Occipital lobe (tissue), 2 donors: ENCODE data around the gene SMYD3. TPM values are rescaled to one million over a fixed set of nuclear protein-coding genes. Genes with fewer than 3 reads are reported as not detected.
A peak's percentile ranks its signal among the peaks of the same experiment; 100 is the strongest.

Experiments
- DNase-seq: peaks from one replicate; lab custom pipeline; 2025; lab: John Stamatoyannopoulos, UW
- total RNA-seq: library from RNA; depleted of rRNA; stranded (reverse); fragments of >200 nt; gene quantifications from one replicate; pipeline ENCODE4 v1.2.3, GENCODE V29; 2014

Gene SMYD3
- total RNA-seq, 1 donor from 2014 or later = 25.3 TPM

DNA sequence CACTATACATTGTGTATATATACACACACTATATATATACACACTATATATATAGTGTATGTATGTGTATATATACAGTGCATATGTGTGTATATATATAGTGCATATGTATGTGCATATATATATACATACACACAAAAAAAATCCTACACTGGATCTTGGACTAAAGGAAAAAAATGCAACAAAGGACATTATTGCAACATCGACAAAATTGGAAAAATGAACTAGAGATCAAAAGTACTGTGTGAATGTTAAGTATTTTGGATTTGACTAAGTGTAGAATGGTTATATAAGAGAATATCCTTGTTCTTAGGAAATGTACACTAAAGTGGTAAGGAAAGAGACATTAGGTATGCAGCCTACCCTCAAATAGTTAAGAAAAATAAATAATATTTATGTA lies 36.5 kb downstream of the SMYD3 start:
- DNase-seq = no peak

GRCh38 chr1:246462986-246463385 lies 44.1 kb downstream of the SMYD3 start:
- DNase-seq = no peak

GRCh38 chr1:246460406-246460805 lies 46.7 kb downstream of the SMYD3 start:
- DNase-seq = no peak

DNA sequence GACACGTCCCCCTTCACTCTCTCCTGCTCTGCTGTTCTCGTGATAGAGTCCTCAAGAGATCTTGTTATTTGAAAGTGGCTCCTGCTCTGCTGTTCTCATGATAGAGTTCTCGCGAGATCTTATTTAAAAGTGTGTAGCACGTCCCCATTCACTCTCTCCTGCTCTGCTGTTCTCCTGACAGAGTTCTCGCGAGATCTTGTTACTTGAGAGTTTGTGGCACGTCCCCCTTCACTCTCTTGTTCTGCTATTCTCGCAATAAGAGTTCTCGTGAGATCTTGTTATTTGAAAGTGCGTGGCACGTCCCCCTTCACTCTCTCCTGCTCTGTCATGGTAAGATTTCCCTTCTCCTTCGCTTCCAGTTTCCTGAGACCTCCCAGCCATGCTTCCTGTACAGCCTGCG lies 47.9 kb downstream of the SMYD3 start:
- no peak for DNase-seq

GRCh38 chr1:246455476-246455875 lies 51.6 kb downstream of the SMYD3 start:
- DNase-seq = no peak

DNA sequence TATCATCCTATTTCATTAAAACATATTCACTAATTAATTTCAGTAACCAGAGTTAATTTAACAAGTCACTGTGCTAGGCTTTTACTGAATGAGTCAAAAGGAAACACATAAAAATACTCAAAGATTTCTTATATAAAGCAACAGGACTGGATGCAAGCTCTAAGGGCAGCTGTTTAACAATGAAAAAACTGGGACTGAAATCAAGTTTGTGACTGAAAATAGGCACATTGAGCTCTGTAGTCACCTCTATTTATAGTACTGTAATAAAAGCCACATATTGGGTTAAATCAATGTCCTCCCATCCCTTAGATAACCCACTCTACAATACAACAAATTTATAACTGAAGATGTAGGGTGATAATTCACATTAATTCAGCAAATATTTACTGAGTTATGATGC lies 52.4 kb downstream of the SMYD3 start:
- no peak for DNase-seq

GRCh38 chr1:246450611-246451251 lies 56.3 kb downstream of the SMYD3 start:
- no peak for DNase-seq

DNA sequence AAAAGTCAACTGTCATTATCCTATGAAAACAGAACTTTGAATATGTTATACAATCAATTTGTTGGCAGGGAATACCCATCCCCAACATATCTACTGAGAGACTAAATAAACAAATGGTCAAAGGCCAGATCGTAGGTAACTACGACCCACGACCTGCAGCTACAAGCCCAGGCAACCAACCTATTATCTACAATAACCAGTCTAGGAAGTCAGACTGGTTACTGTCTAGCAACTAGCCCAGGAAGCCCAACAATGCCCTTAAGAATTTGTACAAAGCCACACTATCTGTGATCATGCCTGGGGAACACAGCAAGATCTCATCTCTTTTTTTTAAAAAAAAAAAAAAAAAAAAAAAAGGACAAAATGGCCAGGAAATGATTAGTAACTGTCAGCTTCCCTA lies 58.7 kb downstream of the SMYD3 start:
- no peak for DNase-seq

DNA sequence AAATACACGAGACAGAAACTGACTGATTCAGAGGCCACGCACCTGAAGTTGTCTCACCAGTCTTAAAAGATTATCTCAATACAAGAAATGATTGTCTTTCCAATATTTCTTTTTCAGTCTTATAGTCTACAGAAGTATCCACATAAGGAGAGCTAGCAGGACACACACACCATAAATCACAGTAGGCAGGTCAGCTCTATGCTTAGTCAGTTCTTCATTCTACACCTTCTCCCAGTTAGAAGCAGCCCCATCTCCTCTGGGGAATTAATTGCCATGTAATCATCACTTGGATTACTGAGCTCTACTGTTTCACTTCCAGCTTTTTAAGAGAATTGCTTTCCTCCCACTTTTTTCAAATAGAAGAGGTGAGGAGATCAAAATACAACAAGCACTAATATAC lies 59.6 kb downstream of the SMYD3 start:
- no peak for DNase-seq

DNA sequence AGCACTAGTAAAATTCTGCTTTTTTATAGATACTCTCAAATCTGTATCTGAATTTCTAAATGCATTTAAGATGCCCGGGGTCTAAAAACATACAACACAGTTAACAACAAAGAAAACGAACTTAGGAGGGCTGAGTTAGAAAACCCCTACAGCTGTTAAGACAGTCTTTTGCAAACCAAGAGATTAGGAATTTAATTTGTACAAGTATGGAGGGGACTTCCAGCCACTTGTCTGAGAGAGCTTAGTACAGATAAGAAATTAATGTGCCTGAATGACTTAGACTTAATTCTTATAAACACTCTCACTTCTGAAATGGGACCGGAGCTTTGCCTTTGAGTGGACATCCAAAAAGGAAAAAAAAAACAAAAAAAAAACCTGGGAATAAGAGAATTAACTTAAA lies 61.6 kb downstream of the SMYD3 start:
- no peak for DNase-seq

DNA sequence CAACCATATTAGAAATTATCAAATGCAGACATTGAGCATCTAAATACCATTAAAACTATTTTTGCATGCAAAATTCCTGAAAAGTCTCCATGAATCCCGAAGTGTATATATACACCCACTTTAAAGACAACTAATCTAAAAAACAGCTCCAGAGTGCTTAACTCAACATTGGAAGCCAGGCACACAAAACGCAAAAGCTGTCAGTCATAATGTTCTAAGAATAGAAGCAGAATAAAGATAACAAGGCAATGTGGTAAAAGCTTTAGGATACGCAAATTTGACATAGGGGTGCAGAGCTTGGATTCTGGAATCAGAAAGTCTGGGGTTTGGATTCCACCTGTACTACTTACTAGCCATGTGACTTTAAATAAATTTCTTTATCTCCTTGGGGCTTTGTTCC lies 62.5 kb downstream of the SMYD3 start:
- DNase-seq = no peak

DNA sequence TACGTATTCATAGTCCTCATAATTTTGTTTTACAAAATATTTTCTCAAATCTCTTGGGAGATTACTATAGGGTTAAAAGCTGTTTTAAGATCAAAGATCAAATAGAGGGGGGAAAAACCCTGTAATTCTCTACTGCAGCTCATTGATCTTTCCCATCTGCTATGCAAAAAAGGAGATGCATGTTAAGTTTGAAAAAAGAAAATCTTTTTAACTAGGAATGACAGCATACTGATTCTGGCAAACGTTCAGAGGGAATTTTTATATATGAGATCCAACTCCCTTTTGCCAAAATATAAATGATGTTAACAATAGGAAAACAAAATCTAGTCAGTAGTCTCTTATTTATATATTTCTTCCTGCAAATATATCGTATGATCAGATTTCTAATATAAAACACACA lies 69.1 kb downstream of the SMYD3 start:
- no peak for DNase-seq

- no peak for DNase-seq
Measured at GRCh38 chr1:246435421-246436041, 71.5 kb downstream of the SMYD3 start.

DNA sequence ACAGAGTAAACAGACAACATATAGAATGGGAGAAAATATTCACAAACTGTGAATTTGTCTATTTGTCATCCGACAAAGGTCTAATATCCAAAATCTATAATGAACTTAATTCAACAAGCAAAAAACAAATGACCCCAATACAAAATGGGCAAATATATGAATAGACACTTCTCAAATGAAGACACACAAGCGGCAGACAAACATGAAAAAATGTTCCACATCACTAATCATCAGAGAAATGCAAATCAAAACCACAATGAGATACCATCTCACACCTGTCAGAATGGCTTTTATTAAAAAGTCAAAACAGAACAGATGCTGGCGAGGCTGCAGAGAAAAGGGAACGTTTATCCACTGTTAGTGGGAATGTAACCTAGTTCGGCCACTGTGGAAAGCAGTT lies 72.7 kb downstream of the SMYD3 start:
- DNase-seq = no peak

DNA sequence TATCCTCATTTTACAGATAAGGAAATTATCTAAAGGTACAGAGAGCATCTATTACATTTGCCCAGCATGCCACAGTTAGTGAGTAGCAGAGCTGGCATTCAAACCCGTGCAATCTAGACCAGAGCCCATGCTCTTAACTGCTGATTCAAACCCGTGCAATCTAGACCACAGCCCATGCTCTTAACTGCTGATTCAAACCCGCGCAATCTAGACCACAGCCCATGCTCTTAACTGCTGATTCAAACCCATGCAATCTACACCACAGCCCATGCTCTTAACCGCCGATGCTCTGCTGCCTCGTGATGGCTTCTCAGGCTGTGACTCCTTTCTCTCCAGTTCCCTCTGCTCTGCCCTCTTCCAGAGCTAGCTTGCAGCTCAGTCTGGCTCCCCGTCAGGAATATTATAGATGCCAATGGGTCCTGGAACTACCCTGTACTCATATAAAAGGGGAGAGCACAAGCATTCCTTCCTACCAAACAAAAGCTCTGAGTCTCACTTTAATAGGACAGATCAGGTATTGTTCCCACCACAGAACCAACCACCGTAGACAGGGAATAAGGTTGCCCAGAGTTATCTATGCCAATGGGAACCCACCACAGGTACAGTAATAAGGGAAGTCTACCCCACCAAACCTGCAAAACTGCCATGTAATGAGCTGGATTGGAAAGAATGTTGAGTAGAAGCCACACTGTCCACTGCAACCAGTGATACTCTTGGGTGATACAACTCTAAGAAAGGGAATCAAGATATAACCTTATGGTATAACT lies 78.4 kb downstream of the SMYD3 start:
- peak; percentile 7 for DNase-seq

GRCh38 chr1:246427611-246428010 lies 79.5 kb downstream of the SMYD3 start:
- no peak for DNase-seq

- no peak for DNase-seq
Measured at GRCh38 chr1:246425895-246426294, 81.2 kb downstream of the SMYD3 start.

GRCh38 chr1:246425139-246425794 lies 81.8 kb downstream of the SMYD3 start:
- DNase-seq = no peak

GRCh38 chr1:246420300-246420699 lies 86.8 kb downstream of the SMYD3 start:
- DNase-seq = no peak

DNA sequence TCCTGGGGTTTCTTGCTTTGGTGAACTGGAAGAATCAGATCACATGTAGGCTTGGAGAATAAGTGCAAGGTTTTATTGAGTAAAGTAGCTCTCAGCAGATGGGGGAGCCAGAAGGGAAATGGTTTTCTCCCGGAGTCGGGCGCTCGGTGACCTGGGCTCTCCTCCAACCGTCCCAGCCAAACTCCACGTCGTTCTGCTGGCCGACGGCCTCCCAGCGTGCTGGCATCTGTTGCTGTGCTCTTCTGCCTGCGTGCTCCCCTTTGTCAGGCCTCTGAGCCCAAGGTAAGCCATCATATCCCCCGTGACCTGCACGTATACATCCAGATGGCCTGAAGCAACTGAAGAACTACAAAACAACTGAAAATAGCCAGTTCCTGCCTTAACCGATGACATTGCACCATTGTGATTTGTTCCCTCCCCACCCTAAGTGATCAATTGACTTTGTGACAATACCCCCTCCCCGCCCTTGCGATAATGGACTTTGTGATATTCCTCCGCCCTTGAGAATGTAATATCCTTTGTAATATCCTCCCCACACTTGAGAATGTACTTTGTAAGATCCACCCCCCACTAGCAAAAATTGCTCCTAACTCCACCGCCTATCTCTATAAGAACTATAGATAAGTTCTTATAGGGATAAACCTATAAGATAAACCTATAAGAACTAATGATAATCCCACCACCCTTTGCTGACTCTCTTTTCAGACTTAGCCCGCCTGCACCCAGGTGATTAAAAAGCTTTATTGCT lies 88.3 kb downstream of the SMYD3 start:
- DNase-seq = no peak

- no peak for DNase-seq
Measured at GRCh38 chr1:246417813-246418564, 89.1 kb downstream of the SMYD3 start.
